OCI-LY7 (cell line): ENCODE measurements around the gene DUSP28. TPM values are rescaled to one million over a fixed set of nuclear protein-coding genes. Genes with fewer than 3 reads are reported as not detected.

Experiments used
- BruUV-seq: library from RNA; stranded (reverse); fragments of 400-500 nt; replicated peaks from 2 replicates; lab custom pipeline; 2021; lab: Mats Ljungman, UMichigan
- CTCF ChIA-PET: fragments of 300-600 bp; sonication (Branson Sonifier 250); formaldehyde crosslinking; loops from one replicate; lab custom pipeline; 2022; ENCODE audit warnings: antibody characterized with exemption; ENCODE audit not compliant: unreplicated experiment; lab: Charles Lee
- POLR2A ChIA-PET: fragments of 300-600 bp; sonication (Branson Sonifier 250); formaldehyde crosslinking; loops from one replicate; lab custom pipeline; 2022; ENCODE audit warnings: antibody characterized with exemption; lab: Charles Lee
- DNase-seq: peaks from one replicate; pipeline ENCODE4 v3.0.0-alpha.2; 2015; ENCODE audit warnings: low spot score
- H2AFZ ChIP-seq: fragments of 200-600 bp; sonication (generic), shearing (Covaris generic); 2 replicates; pipeline ENCODE4 v1.6.1; 2014; ENCODE audit warnings: mild to moderate bottlenecking, antibody characterized with exemption, low read length, moderate library complexity
- H3K27ac ChIP-seq: fragments of 200-600 bp; sonication (generic); 2 replicates; pipeline ENCODE4 v1.5.1; 2014; ENCODE audit warnings: mixed run types, low read depth, mild to moderate bottlenecking, moderate library complexity, low read length, inconsistent platforms; ENCODE audit not compliant: poor library complexity, severe bottlenecking
- H3K36me3 ChIP-seq: fragments of 200-600 bp; sonication (generic); 2 replicates; pipeline ENCODE4 v1.6.1; 2014; ENCODE audit warnings: mild to moderate bottlenecking, antibody characterized with exemption, low read length, moderate library complexity, mixed read lengths; ENCODE audit not compliant: insufficient read depth
- H3K4me1 ChIP-seq: fragments of 200-600 bp; sonication (generic); 2 replicates; pipeline ENCODE4 v1.5.1; 2014; ENCODE audit warnings: mild to moderate bottlenecking, low read length; ENCODE audit not compliant: insufficient read depth, poor library complexity, severe bottlenecking
- H3K4me2 ChIP-seq: fragments of 200-600 bp; sonication (generic); 2 replicates; pipeline ENCODE4 v1.6.1; 2014; ENCODE audit warnings: mild to moderate bottlenecking, low read length
- H3K4me3 ChIP-seq: fragments of 200-600 bp; sonication (generic); 2 replicates; pipeline ENCODE4 v1.5.1; 2014; ENCODE audit warnings: mild to moderate bottlenecking, low read depth, low read length; ENCODE audit not compliant: poor library complexity, severe bottlenecking
- H3K79me2 ChIP-seq: fragments of 200-600 bp; sonication (generic); 2 replicates; pipeline ENCODE4 v1.6.1; 2016; ENCODE audit warnings: low read depth, mild to moderate bottlenecking, low read length, moderate library complexity, mixed read lengths; ENCODE audit not compliant: insufficient read depth
- H3K9me2 ChIP-seq: fragments of 200-600 bp; sonication (generic); 2 replicates; pipeline ENCODE4 v1.6.1; 2016; ENCODE audit warnings: mild to moderate bottlenecking, low read length, mixed read lengths; ENCODE audit not compliant: insufficient read depth
- H3K9me3 ChIP-seq: fragments of 200-600 bp; sonication (generic); 2 replicates; pipeline ENCODE4 v1.6.1; 2014; ENCODE audit warnings: mild to moderate bottlenecking, mixed run types, low read length, mixed read lengths
- H4K20me1 ChIP-seq: fragments of 200-600 bp; sonication (generic); 2 replicates; pipeline ENCODE4 v1.6.1; 2014; ENCODE audit warnings: mild to moderate bottlenecking, antibody characterized with exemption, low read length, moderate library complexity, mixed read lengths; ENCODE audit not compliant: insufficient read depth
- EZH2phosphoT487 ChIP-seq: fragments of 200-600 bp; sonication (generic); IDR thresholded peaks from 2 replicates; pipeline ENCODE4 v1.6.1; 2018; ENCODE audit warnings: low read depth, borderline replicate concordance, mild to moderate bottlenecking, mixed run types, antibody characterized with exemption, low read length, moderate library complexity, mixed read lengths
- intact Hi-C: fragments of 100-400 bp; cut with micrococcal nuclease; formaldehyde crosslinking; loops from one replicate; pipeline ENCODE4 v1.10.0; 2022; ENCODE audit not compliant: unreplicated experiment
- total RNA-seq, 2 experiments: library from RNA; depleted of rRNA in 1 of 2; stranded (reverse); fragments of >200 nt in 1 of 2; shearing (Covaris generic) in 1 of 2; gene quantifications; 2 replicates each; pipeline ENCODE4 v1.2.3, GENCODE V29; 2014 to 2022
- TF ChIP-seq, protein P1 (sequence below): fragments of 200-600 bp; sonication (generic); conservative IDR thresholded peaks from 2 replicates; pipeline ENCODE4 v1.5.1; 2014; ENCODE audit warnings: mild to moderate bottlenecking, antibody characterized with exemption, low read length, moderate library complexity, mixed read lengths

DUSP28 gene
- total RNA-seq, 2 experiments from 2014 or later: 15.8 to 17.6 TPM

DNA sequence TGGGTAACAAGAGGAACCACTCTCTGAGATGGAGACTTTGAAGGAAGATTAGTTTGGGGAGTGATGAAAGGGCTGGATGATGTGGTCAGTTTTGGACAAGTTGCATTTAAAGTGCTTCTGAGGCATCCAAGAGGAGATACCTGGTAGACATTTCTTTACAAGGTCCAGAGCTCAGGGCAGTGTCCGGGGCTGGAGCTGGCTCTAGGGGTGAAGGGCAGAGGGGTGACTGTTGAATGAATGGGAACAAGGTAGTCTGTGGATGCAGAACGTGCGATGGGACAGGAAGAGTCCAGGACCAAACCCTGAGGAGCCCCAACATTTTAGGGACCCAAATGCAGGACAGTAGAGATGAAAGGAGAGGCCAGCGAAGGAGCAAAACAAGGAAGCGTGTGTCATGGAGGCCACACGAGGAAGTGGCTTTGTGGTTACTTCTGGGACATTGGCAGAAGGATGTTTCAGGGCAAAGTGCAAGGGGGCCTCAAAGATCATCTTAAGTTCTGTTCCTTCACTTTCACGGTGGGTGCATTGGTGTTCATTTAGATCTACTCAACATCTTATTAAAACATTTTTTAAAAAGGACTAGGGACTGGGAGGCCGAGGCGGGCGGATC, 51.5 kb downstream of the DUSP28 start:
- ChIA-PET CTCF (no interaction called here), POLR2A (interaction anchor here (0.6 kb wide), 1 partner anchor 1150 kb away, joined by 3 read pairs; no protein-coding TSS in a partner anchor)
- Histone ChIP-seq H3K36me3 (no peaks in the 10 kb centered on the region), H3K9me2 (no peaks in the 10 kb centered on the region), H3K9me3 (no peaks in the 10 kb centered on the region), H3K79me2 (no peaks in the 10 kb centered on the region), H2AFZ (no peak overlapping the region), H3K4me1 (no peaks in the 10 kb centered on the region), H3K27ac (no peak overlapping the region), H4K20me1 (no peaks in the 10 kb centered on the region), H3K4me2 (no peak overlapping the region), H3K4me3 (no peak overlapping the region)
- TF ChIP-seq, protein P1, sequence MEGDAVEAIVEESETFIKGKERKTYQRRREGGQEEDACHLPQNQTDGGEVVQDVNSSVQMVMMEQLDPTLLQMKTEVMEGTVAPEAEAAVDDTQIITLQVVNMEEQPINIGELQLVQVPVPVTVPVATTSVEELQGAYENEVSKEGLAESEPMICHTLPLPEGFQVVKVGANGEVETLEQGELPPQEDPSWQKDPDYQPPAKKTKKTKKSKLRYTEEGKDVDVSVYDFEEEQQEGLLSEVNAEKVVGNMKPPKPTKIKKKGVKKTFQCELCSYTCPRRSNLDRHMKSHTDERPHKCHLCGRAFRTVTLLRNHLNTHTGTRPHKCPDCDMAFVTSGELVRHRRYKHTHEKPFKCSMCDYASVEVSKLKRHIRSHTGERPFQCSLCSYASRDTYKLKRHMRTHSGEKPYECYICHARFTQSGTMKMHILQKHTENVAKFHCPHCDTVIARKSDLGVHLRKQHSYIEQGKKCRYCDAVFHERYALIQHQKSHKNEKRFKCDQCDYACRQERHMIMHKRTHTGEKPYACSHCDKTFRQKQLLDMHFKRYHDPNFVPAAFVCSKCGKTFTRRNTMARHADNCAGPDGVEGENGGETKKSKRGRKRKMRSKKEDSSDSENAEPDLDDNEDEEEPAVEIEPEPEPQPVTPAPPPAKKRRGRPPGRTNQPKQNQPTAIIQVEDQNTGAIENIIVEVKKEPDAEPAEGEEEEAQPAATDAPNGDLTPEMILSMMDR: no peak
- no peak for TF ChIP-seq EZH2phosphoT487
- intact Hi-C loops: no loop called here
- no peak for DNase-seq
- BruUV-seq: no TSS peak

Other genes starting within 250 kb of the DUSP28 start
- gene GPC1, start 124.7 kb upstream of the DUSP28 start, total RNA-seq (2014; rRNA removed; shearing (Covaris generic)): 1.4 and 2.4 TPM in 2 replicates
- 3.0 and 4.0 TPM in 2 replicates for gene GPC1, start 124.7 kb upstream of the DUSP28 start, total RNA-seq (2022)
- gene ANKMY1, start 2.4 kb upstream of the DUSP28 start, total RNA-seq (2014; rRNA removed; shearing (Covaris generic)): 24.7 and 30.6 TPM in 2 replicates
- gene ANKMY1, start 2.4 kb upstream of the DUSP28 start, total RNA-seq (2022): 65.9 and 69.4 TPM in 2 replicates
- 22.7 and 41.9 TPM in 2 replicates for gene RNPEPL1, start 8.1 kb downstream of the DUSP28 start, total RNA-seq (2014; rRNA removed; shearing (Covaris generic))
- gene RNPEPL1, start 8.1 kb downstream of the DUSP28 start, total RNA-seq (2022): 51.8 and 53.5 TPM in 2 replicates
- gene CAPN10, start 26.4 kb downstream of the DUSP28 start, total RNA-seq (2014; rRNA removed; shearing (Covaris generic)): 54.1 and 78.1 TPM in 2 replicates
- gene CAPN10, start 26.4 kb downstream of the DUSP28 start, total RNA-seq (2022): 67.3 and 70.6 TPM in 2 replicates
- gene GPR35, start 65.1 kb downstream of the DUSP28 start, total RNA-seq (2014; rRNA removed; shearing (Covaris generic)): 0.88 and 2.1 TPM in 2 replicates
- gene GPR35, start 65.1 kb downstream of the DUSP28 start, total RNA-seq (2022): 1.4 and 2.4 TPM in 2 replicates
- not detected in 2 replicates for gene AQP12B, start 122.5 kb downstream of the DUSP28 start, total RNA-seq (2014; rRNA removed; shearing (Covaris generic))
- not detected in 2 replicates for gene AQP12B, start 122.5 kb downstream of the DUSP28 start, total RNA-seq (2022)
- not detected in 2 replicates for gene AQP12A, start 131.5 kb downstream of the DUSP28 start, total RNA-seq (2014; rRNA removed; shearing (Covaris generic))
- gene AQP12A, start 131.5 kb downstream of the DUSP28 start, total RNA-seq (2022): not detected in 2 replicates